Measurements from ENCODE around the gene APOOL. TPM values are rescaled to one million over a fixed set of nuclear protein-coding genes. Genes with fewer than 3 reads are reported as not detected.
"Not testable (repeated sequence)": the region's sequence is repeated elsewhere in the genome, so short reads cannot be mapped to it uniquely, and the experiment has no call there.

Gene APOOL
- total and polyA plus RNA-seq, 7 experiments from 2014 or later, result 6.1 to 14.8 (median 9.4) TPM

DNA sequence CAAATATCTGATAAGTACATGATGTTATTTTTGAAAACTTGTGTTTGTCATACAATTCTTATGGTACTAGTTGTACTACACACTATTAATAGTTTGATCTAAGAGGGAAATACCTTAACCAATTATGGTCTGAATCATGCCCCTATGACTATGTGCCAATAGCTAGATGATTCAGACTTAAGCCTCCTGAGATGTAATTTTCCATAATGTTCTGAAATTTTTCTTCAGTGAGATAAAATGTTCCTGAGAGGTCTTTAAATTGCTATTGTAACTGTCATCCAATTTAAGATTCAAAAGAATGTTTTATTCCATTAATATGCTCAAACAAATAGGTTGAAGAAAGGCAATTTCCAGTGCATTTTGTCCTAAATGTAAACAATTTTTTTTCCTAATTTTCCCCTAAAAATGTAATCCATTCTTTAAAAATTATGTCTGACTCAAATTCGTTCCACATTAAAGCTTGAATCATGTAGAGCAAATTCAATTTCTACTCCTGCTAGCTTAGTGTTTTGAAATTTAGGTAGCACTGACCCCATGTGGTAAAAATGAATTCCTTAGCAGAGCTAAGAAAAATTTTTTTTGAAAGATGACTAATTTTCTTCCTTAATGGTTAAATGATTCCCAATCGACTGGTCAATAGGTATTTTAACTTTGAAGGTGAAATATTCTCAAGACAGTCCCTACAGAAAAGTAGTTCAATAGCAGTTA lies 49.1 kb downstream of the APOOL start:
- H3K27me3 Mint-ChIP-seq, result no peaks in the 10 kb centered on the region
- peaks cover 0 to 1% (median 0%) of the 10 kb centered on the region in 11 donors for H3K9me3 Mint-ChIP-seq
- no peaks in the 10 kb centered on the region for H3K4me1 ChIP-seq (ENCODE audit: control insufficient read depth in 2 of 2, insufficient read depth in 2 of 2, low read length in 2 of 2)
- no peak for DNase-seq
- CTCF ChIA-PET, result no interaction called here
- H3K27ac ChIP-seq (ENCODE audit: low read depth, low read length), result no peak overlapping the region
- H3K4me1 Mint-ChIP-seq, result no peaks in the 10 kb centered on the region
- intact Hi-C loops (cut with micrococcal nuclease), result loop anchor here in 1 of 2 donors (5.0 to 10.0 kb wide), 2 partner anchors 325 to 1008 kb away; no protein-coding TSS in a partner anchor
- no peak overlapping the region for H3K4me3 ChIP-seq (ENCODE audit: low read length)
- H3K4me3 Mint-ChIP-seq, result no peak overlapping the region
- H3K27me3 ChIP-seq (ENCODE audit: control insufficient read depth in 2 of 2, insufficient read depth in 2 of 2, low read length in 2 of 2), result no peaks in the 10 kb centered on the region
- no peaks in the 10 kb centered on the region for H3K9me3 ChIP-seq (ENCODE audit: control insufficient read depth in 2 of 3, low read length in 3 of 3)
- H3K36me3 ChIP-seq (ENCODE audit: control insufficient read depth in 2 of 3, insufficient read depth in 3 of 3, low read length in 3 of 3), result no peaks in the 10 kb centered on the region
- H3K27ac Mint-ChIP-seq, result no peak overlapping the region
- peaks cover 0 to 5% (median 4%) of the 10 kb centered on the region in 5 donors for H3K36me3 Mint-ChIP-seq
- POLR2A ChIA-PET, result no interaction called here
- ATAC-seq, result no peak

GRCh38 chrX:85065512-85066198 lies 62.0 kb downstream of the APOOL start:
- CTCF ChIA-PET, result no interaction called here

GRCh38 chrX:85077247-85077646 lies 73.6 kb downstream of the APOOL start:
- H3K27ac Mint-ChIP-seq; ATAC-seq; H3K27me3 ChIP-seq (ENCODE audit: control insufficient read depth in 2 of 2, insufficient read depth in 2 of 2, low read length in 2 of 2); POLR2A ChIA-PET; H3K36me3 ChIP-seq (ENCODE audit: control insufficient read depth in 2 of 3, insufficient read depth in 3 of 3, low read length in 3 of 3); H3K27ac ChIP-seq (ENCODE audit: low read depth, low read length); intact Hi-C loops (cut with micrococcal nuclease); H3K4me3 ChIP-seq (ENCODE audit: low read length); H3K9me3 Mint-ChIP-seq; H3K4me1 ChIP-seq (ENCODE audit: control insufficient read depth in 2 of 2, insufficient read depth in 2 of 2, low read length in 2 of 2); H3K4me1 Mint-ChIP-seq; DNase-seq; CTCF ChIA-PET; H3K9me3 ChIP-seq (ENCODE audit: control insufficient read depth in 2 of 3, low read length in 3 of 3); H3K4me3 Mint-ChIP-seq; H3K27me3 Mint-ChIP-seq: not testable (repeated sequence)
- peaks cover 0 to 41% (median 19%) of the 10 kb centered on the region in 5 donors for H3K36me3 Mint-ChIP-seq

More at GRCh38 chrX:85065512-85066198, 62.0 kb downstream of the APOOL start:
- intact Hi-C loops (cut with micrococcal nuclease), result no loop called here
- Histone ChIP-seq H3K4me3 (ENCODE audit: low read length) (no peak overlapping the region), H3K27me3 (ENCODE audit: control insufficient read depth in 2 of 2, insufficient read depth in 2 of 2, low read length in 2 of 2) (no peaks in the 10 kb centered on the region), H3K9me3 (ENCODE audit: control insufficient read depth in 2 of 3, low read length in 3 of 3) (no peaks in the 10 kb centered on the region), H3K4me1 (ENCODE audit: control insufficient read depth in 2 of 2, insufficient read depth in 2 of 2, low read length in 2 of 2) (no peaks in the 10 kb centered on the region), H3K36me3 (ENCODE audit: control insufficient read depth in 2 of 3, insufficient read depth in 3 of 3, low read length in 3 of 3) (no peaks in the 10 kb centered on the region), H3K27ac (ENCODE audit: low read depth, low read length) (no peak overlapping the region)
- POLR2A ChIA-PET, result no interaction called here
- no peak overlapping the region for H3K4me3 Mint-ChIP-seq
- no peak overlapping the region for H3K27ac Mint-ChIP-seq
- DNase-seq (no peak), ATAC-seq (no peak)
- H3K4me1 Mint-ChIP-seq, result peaks cover 0 to 6% (median 0%) of the 10 kb centered on the region in 7 donors
- H3K27me3 Mint-ChIP-seq, result no peaks in the 10 kb centered on the region
- H3K9me3 Mint-ChIP-seq, result peaks cover 0 to 3% (median 0%) of the 10 kb centered on the region in 11 donors
- peaks cover 0 to 35% (median 8%) of the 10 kb centered on the region in 5 donors for H3K36me3 Mint-ChIP-seq

DNA sequence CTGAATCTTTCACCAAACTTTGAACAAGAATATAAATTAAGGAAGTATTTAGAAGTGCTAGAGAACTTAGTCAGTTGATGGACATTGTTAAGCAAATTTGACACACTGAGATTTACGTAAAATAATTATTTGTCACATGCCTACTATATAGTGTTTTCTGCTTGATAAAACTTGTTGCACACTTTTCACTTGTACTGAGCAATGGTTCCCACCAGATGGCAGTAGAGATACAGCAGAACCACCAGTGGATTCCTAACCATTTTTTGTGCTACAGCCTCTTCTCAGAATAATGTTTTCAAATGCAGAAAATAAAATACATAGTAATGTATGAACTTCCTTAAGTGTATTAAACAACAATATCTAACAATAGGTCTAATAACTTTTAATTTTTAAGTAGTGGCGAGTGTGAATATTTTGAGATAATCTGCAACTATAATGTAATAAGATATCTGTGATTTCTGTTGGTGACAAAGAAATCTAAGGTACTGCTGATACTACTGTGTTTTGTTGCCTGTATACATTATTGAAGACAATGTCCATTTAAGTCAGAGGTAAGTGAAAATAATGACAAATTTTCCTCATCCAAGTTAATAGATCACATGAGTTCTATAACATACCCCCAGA lies 81.2 kb downstream of the APOOL start:
- Mint-ChIP-seq H3K27ac (no peak overlapping the region), H3K36me3 (peaks cover 8 to 29% (median 15%) of the 10 kb centered on the region in 5 donors), H3K4me3 (no peak overlapping the region), H3K4me1 (peaks cover 0 to 1% (median 0%) of the 10 kb centered on the region in 7 donors), H3K9me3 (peaks cover 0 to under 1% (median 0%) of the 10 kb centered on the region in 11 donors), H3K27me3 (no peaks in the 10 kb centered on the region)
- DNase-seq, result peak in 6 of 9 donors; percentile 2 to 39 (median 28)
- Histone ChIP-seq H3K4me3 (ENCODE audit: low read length) (no peak overlapping the region), H3K4me1 (ENCODE audit: control insufficient read depth in 2 of 2, insufficient read depth in 2 of 2, low read length in 2 of 2) (no peaks in the 10 kb centered on the region), H3K9me3 (ENCODE audit: control insufficient read depth in 2 of 3, low read length in 3 of 3) (no peaks in the 10 kb centered on the region), H3K27ac (ENCODE audit: low read depth, low read length) (no peak overlapping the region), H3K27me3 (ENCODE audit: control insufficient read depth in 2 of 2, insufficient read depth in 2 of 2, low read length in 2 of 2) (no peaks in the 10 kb centered on the region), H3K36me3 (ENCODE audit: control insufficient read depth in 2 of 3, insufficient read depth in 3 of 3, low read length in 3 of 3) (no peaks in the 10 kb centered on the region)
- ChIA-PET CTCF (interaction anchor here (0.7 kb wide), 1 partner anchor 159 kb away, joined by 5 read pairs; the partner anchor contains the start of genes SATL1 and ZNF711), POLR2A (no interaction called here)
- ATAC-seq, result peak; percentile 53
- intact Hi-C loops (cut with micrococcal nuclease), result no loop called here

DNA sequence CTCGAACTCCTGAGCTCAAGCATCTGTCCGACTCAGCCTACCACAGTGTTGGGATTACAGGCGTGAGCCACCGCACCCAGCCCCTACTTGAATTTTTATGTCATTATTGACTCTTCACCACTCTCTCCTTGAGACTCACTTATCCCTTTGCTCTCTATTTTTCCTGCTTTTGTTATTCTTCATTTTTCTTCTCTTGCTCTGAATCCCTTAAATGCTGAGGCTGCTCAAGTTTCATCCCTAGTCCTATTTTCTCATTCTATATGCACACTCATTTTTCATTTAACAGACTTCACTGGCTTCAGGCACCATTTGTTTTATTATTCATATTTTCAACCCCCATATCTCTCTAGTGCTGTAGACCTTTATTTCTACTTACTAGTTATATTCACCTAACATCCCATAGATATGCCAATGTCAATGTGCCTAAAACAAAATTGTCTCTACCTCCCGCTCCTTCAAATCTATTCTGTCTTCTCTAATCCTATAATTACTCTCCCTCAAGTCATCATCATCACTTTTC lies 85.7 kb downstream of the APOOL start:
- Mint-ChIP-seq H3K27me3 (no peaks in the 10 kb centered on the region), H3K27ac (peak overlapping the region in 1 of 9 donors; percentile 33), H3K4me1 (no peaks in the 10 kb centered on the region), H3K9me3 (no peaks in the 10 kb centered on the region), H3K4me3 (no peak overlapping the region), H3K36me3 (peaks cover 8 to 27% (median 13%) of the 10 kb centered on the region in 5 donors)
- CTCF ChIA-PET, result interaction anchor here (0.8 kb wide), 1 partner anchor 22 kb away, joined by 4 read pairs; no protein-coding TSS in a partner anchor
- Histone ChIP-seq H3K9me3 (ENCODE audit: control insufficient read depth in 2 of 3, low read length in 3 of 3) (no peaks in the 10 kb centered on the region), H3K36me3 (ENCODE audit: control insufficient read depth in 2 of 3, insufficient read depth in 3 of 3, low read length in 3 of 3) (no peaks in the 10 kb centered on the region), H3K4me1 (ENCODE audit: control insufficient read depth in 2 of 2, insufficient read depth in 2 of 2, low read length in 2 of 2) (no peaks in the 10 kb centered on the region), H3K27me3 (ENCODE audit: control insufficient read depth in 2 of 2, insufficient read depth in 2 of 2, low read length in 2 of 2) (no peaks in the 10 kb centered on the region), H3K4me3 (ENCODE audit: low read length) (no peak overlapping the region), H3K27ac (ENCODE audit: low read depth, low read length) (no peak overlapping the region)
- POLR2A ChIA-PET, result no interaction called here
- ATAC-seq, result no peak
- DNase-seq, result no peak
- intact Hi-C loops (cut with micrococcal nuclease), result no loop called here

- Histone ChIP-seq H3K27me3 (ENCODE audit: control insufficient read depth in 2 of 2, insufficient read depth in 2 of 2, low read length in 2 of 2) (no peaks in the 10 kb centered on the region), H3K9me3 (ENCODE audit: control insufficient read depth in 2 of 3, low read length in 3 of 3) (no peaks in the 10 kb centered on the region), H3K4me1 (ENCODE audit: control insufficient read depth in 2 of 2, insufficient read depth in 2 of 2, low read length in 2 of 2) (no peaks in the 10 kb centered on the region), H3K4me3 (ENCODE audit: low read length) (no peak overlapping the region), H3K27ac (ENCODE audit: low read depth, low read length) (no peak overlapping the region), H3K36me3 (ENCODE audit: control insufficient read depth in 2 of 3, insufficient read depth in 3 of 3, low read length in 3 of 3) (no peaks in the 10 kb centered on the region)
- no peak overlapping the region for H3K4me3 Mint-ChIP-seq
- CTCF ChIA-PET, result no interaction called here
- no peak overlapping the region for H3K27ac Mint-ChIP-seq
- no peaks in the 10 kb centered on the region for H3K27me3 Mint-ChIP-seq
- POLR2A ChIA-PET, result no interaction called here
- DNase-seq (no peak), ATAC-seq (no peak)
- intact Hi-C loops (cut with micrococcal nuclease), result no loop called here
- peaks cover 0 to 1% (median 0%) of the 10 kb centered on the region in 7 donors for H3K4me1 Mint-ChIP-seq
- no peaks in the 10 kb centered on the region for H3K9me3 Mint-ChIP-seq
- no peaks in the 10 kb centered on the region for H3K36me3 Mint-ChIP-seq
These were observed 103.7 kb downstream of the APOOL start for GRCh38 chrX:85107407-85107806.
